ENCODE data around the gene TAC1. TPM values are rescaled to one million over a fixed set of nuclear protein-coding genes. Genes with fewer than 3 reads are reported as not detected.
"Not testable (repeated sequence)": the region's sequence is repeated elsewhere in the genome, so short reads cannot be mapped to it uniquely, and the experiment has no call there.

Gene TAC1
- total RNA-seq (2014; rRNA removed; shearing (Covaris generic)) = not detected in 2 replicates

- no peak for DNase-seq (ENCODE audit: low read depth)
Observed at GRCh38 chr7:97731736-97732564, at the start of gene TAC1. TAC1 (plus strand) TSS chr7:97732086; CDS start chr7:97732613, 527 bp downstream.

- no peak for DNase-seq (ENCODE audit: low read depth)
Observed at GRCh38 chr7:97685952-97686351, 45.9 kb upstream of the TAC1 start.

GRCh38 chr7:97693586-97693985, 38.3 kb upstream of the TAC1 start:
- DNase-seq (ENCODE audit: low read depth) = no peak

GRCh38 chr7:97694355-97694754, 37.5 kb upstream of the TAC1 start:
- no peak for DNase-seq (ENCODE audit: low read depth)

GRCh38 chr7:97697396-97697795, 34.5 kb upstream of the TAC1 start:
- DNase-seq (ENCODE audit: low read depth) = no peak

- DNase-seq (ENCODE audit: low read depth) = no peak
Observed at GRCh38 chr7:97722386-97722785, 9.5 kb upstream of the TAC1 start.

- no peak for DNase-seq (ENCODE audit: low read depth)
Observed at GRCh38 chr7:97732565-97733275, 834 bp downstream of the TAC1 start.

GRCh38 chr7:97733276-97734161, 1.6 kb downstream of the TAC1 start:
- no peak for DNase-seq (ENCODE audit: low read depth)

GRCh38 chr7:97734255-97734654, 2.4 kb downstream of the TAC1 start:
- no peak for DNase-seq (ENCODE audit: low read depth)

- DNase-seq (ENCODE audit: low read depth) = no peak
Observed at GRCh38 chr7:97735075-97735474, 3.2 kb downstream of the TAC1 start.

GRCh38 chr7:97748482-97748881, 16.6 kb downstream of the TAC1 start:
- no peak for DNase-seq (ENCODE audit: low read depth)

GRCh38 chr7:97751566-97751965, 19.7 kb downstream of the TAC1 start:
- DNase-seq (ENCODE audit: low read depth) = no peak

- DNase-seq (ENCODE audit: low read depth) = no peak
Observed at GRCh38 chr7:97752215-97752614, 20.3 kb downstream of the TAC1 start.

- no peak for DNase-seq (ENCODE audit: low read depth)
Observed at GRCh38 chr7:97757824-97758223, 25.9 kb downstream of the TAC1 start.

- peak; percentile 42 for DNase-seq (ENCODE audit: low read depth)
Observed at GRCh38 chr7:97770850-97771249, 39.0 kb downstream of the TAC1 start.

- DNase-seq (ENCODE audit: low read depth) = no peak
Observed at GRCh38 chr7:97771576-97771975, 39.7 kb downstream of the TAC1 start.

- no peak for DNase-seq (ENCODE audit: low read depth)
Observed at GRCh38 chr7:97772045-97772901, 40.4 kb downstream of the TAC1 start.

GRCh38 chr7:97786398-97786797, 54.5 kb downstream of the TAC1 start:
- not testable (repeated sequence) for DNase-seq (ENCODE audit: low read depth)
